ENCODE data around the gene NUDT5.

- TF ChIP-seq, protein P1, sequence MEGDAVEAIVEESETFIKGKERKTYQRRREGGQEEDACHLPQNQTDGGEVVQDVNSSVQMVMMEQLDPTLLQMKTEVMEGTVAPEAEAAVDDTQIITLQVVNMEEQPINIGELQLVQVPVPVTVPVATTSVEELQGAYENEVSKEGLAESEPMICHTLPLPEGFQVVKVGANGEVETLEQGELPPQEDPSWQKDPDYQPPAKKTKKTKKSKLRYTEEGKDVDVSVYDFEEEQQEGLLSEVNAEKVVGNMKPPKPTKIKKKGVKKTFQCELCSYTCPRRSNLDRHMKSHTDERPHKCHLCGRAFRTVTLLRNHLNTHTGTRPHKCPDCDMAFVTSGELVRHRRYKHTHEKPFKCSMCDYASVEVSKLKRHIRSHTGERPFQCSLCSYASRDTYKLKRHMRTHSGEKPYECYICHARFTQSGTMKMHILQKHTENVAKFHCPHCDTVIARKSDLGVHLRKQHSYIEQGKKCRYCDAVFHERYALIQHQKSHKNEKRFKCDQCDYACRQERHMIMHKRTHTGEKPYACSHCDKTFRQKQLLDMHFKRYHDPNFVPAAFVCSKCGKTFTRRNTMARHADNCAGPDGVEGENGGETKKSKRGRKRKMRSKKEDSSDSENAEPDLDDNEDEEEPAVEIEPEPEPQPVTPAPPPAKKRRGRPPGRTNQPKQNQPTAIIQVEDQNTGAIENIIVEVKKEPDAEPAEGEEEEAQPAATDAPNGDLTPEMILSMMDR (IDR thresholded peaks at IDR 0.05): peak; percentile 59 to 75 (median 69)
- TF ChIP-seq POLR2AphosphoS5 (IDR thresholded peaks at IDR 0.05): no peak
Measured at GRCh38 chr10:12214763-12215218, 19.1 kb upstream of the NUDT5 start.
